A549 (cell line): ENCODE data around the gene PATE2. TPM values are rescaled to one million over a fixed set of nuclear protein-coding genes. Genes with fewer than 3 reads are reported as not detected.

Experiments used
- ATAC-seq, 2 experiments: fragments of 200-7000 bp in 1 of 2; fragments of >200 bp in 1 of 2; cut with Nextera tagmentation in 1 of 2; cut with Tn5 transposase in 1 of 2; 3 replicates each; pipeline versions ENCODE4 v1.8.0 to v1.9.1; 2018 to 2020; ENCODE audit warnings: mild to moderate bottlenecking in 1 of 2, moderate library complexity in 1 of 2
- CTCF ChIA-PET: fragments of 300-600 bp; sonication (Branson Sonifier 250); formaldehyde crosslinking; extraction: SDS; loops from one replicate; lab custom pipeline; 2021; ENCODE audit warnings: antibody characterized with exemption, inconsistent platforms; lab: Yijun Ruan, JAX
- POLR2A ChIA-PET: fragments of 350-600 bp; formaldehyde crosslinking; extraction: SDS; loops from one replicate; lab custom pipeline; 2021; ENCODE audit warnings: antibody characterized with exemption, inconsistent platforms; lab: Yijun Ruan, JAX
- DNase-seq, 2 experiments: peaks; one replicate each; pipeline versions ENCODE4 v3.0.0 to v3.0.0-alpha.2; 2011 to 2016; ENCODE audit warnings: low read depth in 1 of 2, low spot score in 1 of 2
- FAIRE-seq: peaks from 2 replicates; lab custom pipeline; 2011; peaks lifted over from hg19 to GRCh38; lab: Jason Lieb, UNC
- H3K27ac ChIP-seq, 2 experiments: fragments of >200 bp; sonication (Bioruptor Twin); formaldehyde crosslinking; 3 replicates each; pipeline ENCODE4 v1.5.1; 2016 to 2017
- H3K4me1 ChIP-seq: fragments of >200 bp; sonication (Bioruptor Twin); formaldehyde crosslinking; 3 replicates; pipeline ENCODE4 v1.6.1; 2016
- H3K4me2 ChIP-seq: fragments of >200 bp; sonication (Bioruptor Twin); formaldehyde crosslinking; 3 replicates; pipeline ENCODE4 v1.6.1; 2016
- H3K4me3 ChIP-seq: fragments of >200 bp; sonication (Bioruptor Twin); formaldehyde crosslinking; 3 replicates; pipeline ENCODE4 v1.5.1; 2016
- H3K9me3 ChIP-seq: fragments of >200 bp; sonication (Bioruptor Twin); formaldehyde crosslinking; 3 replicates; pipeline ENCODE4 v1.6.1; 2016
- ATOH8 ChIP-seq: fragments of 250-450 bp; sonication (Bioruptor Pico); IDR thresholded peaks from 2 replicates; pipeline ENCODE4 v1.5.0; 2020; ENCODE audit warnings: low read depth, mild to moderate bottlenecking, moderate library complexity
- BCL3 ChIP-seq: fragments of >200 bp; sonication (Bioruptor Twin); formaldehyde crosslinking; IDR thresholded peaks from 3 replicates; pipeline ENCODE4 v1.6.1; 2016
- CBX2 ChIP-seq: fragments of 200-600 bp; sonication (generic); IDR thresholded peaks from 2 replicates; pipeline ENCODE4 v1.6.1; 2016; ENCODE audit warnings: low read depth, mild to moderate bottlenecking, borderline replicate concordance
- CEBPB ChIP-seq, 2 experiments: fragments of >200 bp in 1 of 2; sonication (Bioruptor Twin) in 1 of 2; formaldehyde crosslinking in 1 of 2; IDR thresholded peaks; 2 replicates each; pipeline ENCODE4 v1.6.1; 2012 to 2016
- CHD4 ChIP-seq: fragments of 200-600 bp; sonication (generic); IDR thresholded peaks from 2 replicates; pipeline ENCODE4 v1.6.1; 2016; ENCODE audit warnings: antibody characterized with exemption, mild to moderate bottlenecking, borderline replicate concordance
- CTCF ChIP-seq: fragments of >200 bp; sonication (Bioruptor Twin); formaldehyde crosslinking; IDR thresholded peaks from 3 replicates; pipeline ENCODE4 v1.5.1; 2016
- EP300 ChIP-seq, 2 experiments: fragments of >200 bp; sonication (Bioruptor Twin); formaldehyde crosslinking; IDR thresholded peaks; 2 replicates in 1 of 2; 3 replicates in 1 of 2; pipeline ENCODE4 v1.6.1; 2016 to 2017
- ESRRA ChIP-seq: fragments of 150-350 bp; IDR thresholded peaks from 2 replicates; pipeline ENCODE4 v1.6.1; 2014; ENCODE audit warnings: mild to moderate bottlenecking, low read length, borderline replicate concordance
- HDAC2 ChIP-seq: fragments of 200-600 bp; sonication (generic); IDR thresholded peaks from 2 replicates; pipeline ENCODE4 v1.6.1; 2016
- HES2 ChIP-seq: fragments of >200 bp; sonication (Bioruptor Twin); formaldehyde crosslinking; IDR thresholded peaks from 2 replicates; pipeline ENCODE4 v1.6.1; 2016
- HEYL ChIP-seq: fragments of 250-450 bp; sonication (Bioruptor Pico); IDR thresholded peaks from 2 replicates; pipeline ENCODE4 v1.8.0; 2021; ENCODE audit warnings: mild to moderate bottlenecking, moderate library complexity
- HMGXB4 ChIP-seq: fragments of 250-450 bp; sonication (Bioruptor Pico); IDR thresholded peaks from 2 replicates; pipeline ENCODE4 v1.5.0; 2021; ENCODE audit warnings: mild to moderate bottlenecking, moderate library complexity, borderline replicate concordance
- HOXB13 ChIP-seq: fragments of 250-450 bp; sonication (Bioruptor Pico); IDR thresholded peaks from 2 replicates; pipeline ENCODE4 v1.5.0; 2020; ENCODE audit warnings: low read depth, mild to moderate bottlenecking, moderate library complexity
- HOXB5 ChIP-seq: fragments of 250-450 bp; sonication (Bioruptor Pico); IDR thresholded peaks from 2 replicates; pipeline ENCODE4 v1.5.0; 2020; ENCODE audit warnings: mild to moderate bottlenecking, moderate library complexity
- JUN ChIP-seq, 2 experiments: fragments of >200 bp; sonication (Bioruptor Twin); formaldehyde crosslinking; IDR thresholded peaks; 2 replicates in 1 of 2; 3 replicates in 1 of 2; pipeline ENCODE4 v1.6.1; 2016 to 2017
- KDM5A ChIP-seq: fragments of 200-600 bp; sonication (generic); IDR thresholded peaks from 2 replicates; pipeline ENCODE4 v1.6.1; 2016; ENCODE audit warnings: antibody characterized with exemption, mild to moderate bottlenecking
- MAX ChIP-seq: IDR thresholded peaks from 2 replicates; pipeline ENCODE4 v1.6.1; 2012
- NPAS2 ChIP-seq: fragments of 250-450 bp; sonication (Bioruptor Pico); IDR thresholded peaks from 2 replicates; pipeline ENCODE4 v1.8.0; 2022; ENCODE audit warnings: mild to moderate bottlenecking, moderate library complexity, borderline replicate concordance
- PBX3 ChIP-seq: IDR thresholded peaks from 2 replicates; pipeline ENCODE4 v1.6.1; 2012
- PHF8 ChIP-seq: fragments of 200-600 bp; sonication (generic); IDR thresholded peaks from 2 replicates; pipeline ENCODE4 v1.6.1; 2016; ENCODE audit warnings: low read depth, mild to moderate bottlenecking, antibody characterized with exemption, moderate library complexity, borderline replicate concordance
- POLR2A ChIP-seq: IDR thresholded peaks from 2 replicates; pipeline ENCODE4 v1.6.1; 2012; ENCODE audit warnings: mild to moderate bottlenecking, low read length
- RARB ChIP-seq: fragments of 250-450 bp; sonication (Bioruptor Pico); IDR thresholded peaks from 2 replicates; pipeline ENCODE4 v1.8.0; 2021; ENCODE audit warnings: mild to moderate bottlenecking, moderate library complexity
- RCOR1 ChIP-seq: fragments of 150-350 bp; IDR thresholded peaks from 2 replicates; pipeline ENCODE4 v1.6.1; 2014; ENCODE audit warnings: antibody characterized with exemption, low read length, low read depth
- REST ChIP-seq: fragments of 200-600 bp; sonication (generic); IDR thresholded peaks from 2 replicates; pipeline ENCODE4 v1.6.1; 2016; ENCODE audit warnings: antibody characterized with exemption, mild to moderate bottlenecking, moderate library complexity
- RNF2 ChIP-seq: fragments of 200-600 bp; sonication (generic); IDR thresholded peaks from 2 replicates; pipeline ENCODE4 v1.6.1; 2016; ENCODE audit warnings: low read depth, mild to moderate bottlenecking, antibody characterized with exemption, moderate library complexity, borderline replicate concordance
- TFCP2L1 ChIP-seq: fragments of 250-450 bp; sonication (Bioruptor Pico); IDR thresholded peaks from 2 replicates; pipeline ENCODE4 v1.5.0; 2021; ENCODE audit warnings: mild to moderate bottlenecking
- TP53 ChIP-seq: fragments of 250-450 bp; sonication (Bioruptor Pico); IDR thresholded peaks from 2 replicates; pipeline ENCODE4 v1.5.0; 2021; ENCODE audit warnings: mild to moderate bottlenecking, moderate library complexity
- WGBS: methylation state at CpG from one replicate; pipeline ENCODE4 v1.1.6; 2017; ENCODE audit errors: missing lambda C conversion rate; 5-methylcytosine and 5-hydroxymethylcytosine counted together
- polyA plus RNA-seq, 4 experiments: library from polyadenylated mRNA; depleted of rRNA in 3 of 4; stranded (reverse); fragments of >200 nt; fragmentation: RNase III in 1 of 4; extraction: RNeasy Plus Mini Kit Qiagen cat#74134 plus additional on column Dnase treatment in 1 of 4; gene quantifications; 2 replicates in 3 of 4; 3 replicates in 1 of 4; pipeline ENCODE4 v1.2.3, GENCODE V29; 2011 to 2017

The PATE2 gene
- polyA plus RNA-seq, 2 of the 4 experiments (the other 2 are of a cell fraction): 0.21 TPM; not detected in 1

- 0% methylated on average over 4 of the region's 4 CpGs for WGBS
- ATAC-seq: no peak
- no peak for TF ChIP-seq RCOR1
- TF ChIP-seq CBX2: no peak
- no peak for TF ChIP-seq TFCP2L1 (CRISPR knock-in tag)
- no peak for TF ChIP-seq JUN (IDR thresholded peaks at IDR 0.05)
- no peak for TF ChIP-seq REST
- no peak for TF ChIP-seq HOXB5 (CRISPR knock-in tag)
- TF ChIP-seq NPAS2 (CRISPR knock-in tag): no peak
- no peak for TF ChIP-seq ESRRA
- TF ChIP-seq HEYL (CRISPR knock-in tag): no peak
- TF ChIP-seq ATOH8: no peak
- no peak for TF ChIP-seq EP300 (IDR thresholded peaks at IDR 0.05)
- no peak for TF ChIP-seq BCL3
- TF ChIP-seq CHD4: no peak
- no peak for TF ChIP-seq POLR2A
- TF ChIP-seq HMGXB4: no peak
- TF ChIP-seq CTCF: no peak
- no peak for TF ChIP-seq HES2
- TF ChIP-seq, all 56 proteins: peak for 0
- H3K4me1 ChIP-seq: no peaks in the 10 kb centered on the region
- no peak overlapping the region for H3K4me2 ChIP-seq
- ChIA-PET POLR2A (no interaction called here), CTCF (no interaction called here)
- H3K27ac ChIP-seq: no peak overlapping the region
- no peak for FAIRE-seq
- no peak for DNase-seq
- no peak overlapping the region for H3K4me3 ChIP-seq
- H3K9me3 ChIP-seq: no peaks in the 10 kb centered on the region; the same call in 1 of the 3 replicates
Observed at GRCh38 chr11:125797641-125798040, 19.0 kb upstream of the PATE2 start.

- no peak overlapping the region for H3K27ac ChIP-seq
- no peak overlapping the region for H3K4me3 ChIP-seq
- H3K4me2 ChIP-seq: no peak overlapping the region
- 84% methylated on average over 4 of the region's 4 CpGs for WGBS
- no peaks in the 10 kb centered on the region; the same call in 2 of the 3 replicates for H3K9me3 ChIP-seq
- no peak for ATAC-seq
- CTCF ChIA-PET: no interaction called here
- no peaks in the 10 kb centered on the region for H3K4me1 ChIP-seq
- DNase-seq: no peak
- POLR2A ChIA-PET: no interaction called here
- FAIRE-seq: no peak
- TF ChIP-seq RARB (CRISPR knock-in tag) (no peak), HOXB13 (CRISPR knock-in tag) (no peak), PHF8 (no peak), HDAC2 (no peak), JUN (IDR thresholded peaks at IDR 0.05) (no peak), TP53 (CRISPR knock-in tag) (no peak), ATOH8 (no peak), MAX (no peak), RNF2 (no peak), CEBPB (IDR thresholded peaks at IDR 0.05) (no peak), KDM5A (no peak), PBX3 (no peak)
Observed at GRCh38 chr11:125790825-125791224, 12.2 kb upstream of the PATE2 start.
